H9 (cell line): ENCODE measurements around the gene DSE. TPM values are rescaled to one million over a fixed set of nuclear protein-coding genes. Genes with fewer than 3 reads are reported as not detected.

Experiments used
- DNase-seq: peaks from one replicate; pipeline ENCODE4 v3.0.0-alpha.2; 2017
- H2AFZ ChIP-seq: one replicate; pipeline ENCODE4 v1.6.1; 2013; ENCODE audit warnings: mild to moderate bottlenecking, low read length, control low read depth, moderate library complexity
- H2AK5ac ChIP-seq: 2 replicates; pipeline ENCODE4 v1.6.1; 2013; ENCODE audit warnings: low read length, control low read depth, mixed read lengths; ENCODE audit not compliant: insufficient read length
- H2BK120ac ChIP-seq: one replicate; pipeline ENCODE4 v1.6.1; 2013; ENCODE audit warnings: low read depth, mild to moderate bottlenecking, low read length, control low read depth, inconsistent platforms; ENCODE audit not compliant: poor library complexity, severe bottlenecking
- H2BK12ac ChIP-seq: 2 replicates; pipeline ENCODE4 v1.6.1; 2013; ENCODE audit warnings: low read length, control low read depth, mixed read lengths, low read depth; ENCODE audit not compliant: insufficient read length
- H2BK15ac ChIP-seq: 2 replicates; pipeline ENCODE4 v1.6.1; 2013; ENCODE audit warnings: low read depth, low read length, control low read depth
- H2BK20ac ChIP-seq: one replicate; pipeline ENCODE4 v1.6.1; 2013; ENCODE audit warnings: low read depth, mild to moderate bottlenecking, low read length, control low read depth, inconsistent platforms; ENCODE audit not compliant: poor library complexity, severe bottlenecking
- H2BK5ac ChIP-seq: 2 replicates; pipeline ENCODE4 v1.6.1; 2013; ENCODE audit warnings: low read length, control low read depth, mixed read lengths; ENCODE audit not compliant: insufficient read length
- H3K14ac ChIP-seq: 2 replicates; pipeline ENCODE4 v1.6.1; 2013; ENCODE audit warnings: low read length, control low read depth; ENCODE audit not compliant: insufficient read depth
- H3K18ac ChIP-seq: 2 replicates; pipeline ENCODE4 v1.6.1; 2013; ENCODE audit warnings: low read depth, mild to moderate bottlenecking, mixed read lengths, low read length, control low read depth; ENCODE audit not compliant: insufficient read length
- H3K23ac ChIP-seq: 2 replicates; pipeline ENCODE4 v1.6.1; 2013; ENCODE audit warnings: low read length, control low read depth, mixed read lengths, low read depth; ENCODE audit not compliant: insufficient read length
- H3K23me2 ChIP-seq: 2 replicates; pipeline ENCODE4 v1.6.1; 2013; ENCODE audit warnings: low read depth, mild to moderate bottlenecking, mixed read lengths, low read length, control low read depth; ENCODE audit not compliant: insufficient read length, poor library complexity, severe bottlenecking
- H3K27ac ChIP-seq: 2 replicates; pipeline ENCODE4 v1.5.1; 2013; ENCODE audit warnings: low read length, control low read depth, mixed read lengths, low read depth; ENCODE audit not compliant: insufficient read length
- H3K27me3 ChIP-seq: 2 replicates; pipeline ENCODE4 v1.6.1; 2013; ENCODE audit warnings: low read length, control low read depth, inconsistent platforms; ENCODE audit not compliant: insufficient read depth
- H3K4ac ChIP-seq: 2 replicates; pipeline ENCODE4 v1.6.1; 2013; ENCODE audit warnings: low read depth, mild to moderate bottlenecking, control low read depth, inconsistent platforms, low read length, moderate library complexity
- H3K4me1 ChIP-seq: 2 replicates; pipeline ENCODE4 v1.6.1; 2013; ENCODE audit warnings: low read length, control low read depth, inconsistent platforms; ENCODE audit not compliant: insufficient read depth
- H3K4me2 ChIP-seq: 2 replicates; pipeline ENCODE4 v1.6.1; 2013; ENCODE audit warnings: low read length, control low read depth, mixed read lengths; ENCODE audit not compliant: insufficient read length, insufficient read depth
- H3K56ac ChIP-seq: 2 replicates; pipeline ENCODE4 v1.6.1; 2013; ENCODE audit warnings: low read depth, mild to moderate bottlenecking, mixed read lengths, low read length, control low read depth; ENCODE audit not compliant: insufficient read length
- H3K79me1 ChIP-seq: 2 replicates; pipeline ENCODE4 v1.6.1; 2013; ENCODE audit warnings: low read depth, mild to moderate bottlenecking, moderate library complexity, low read length, control low read depth, inconsistent platforms; ENCODE audit not compliant: insufficient read depth, poor library complexity, severe bottlenecking
- H3K79me2 ChIP-seq: 2 replicates; pipeline ENCODE4 v1.6.1; 2013; ENCODE audit warnings: low read length, control low read depth, inconsistent platforms; ENCODE audit not compliant: insufficient read depth
- H3K9ac ChIP-seq: 2 replicates; pipeline ENCODE4 v1.6.1; 2013; ENCODE audit warnings: low read length, control low read depth, mixed read lengths; ENCODE audit not compliant: insufficient read length; ENCODE audit errors: extremely low read depth
- H3K9me3 ChIP-seq: one replicate; pipeline ENCODE4 v1.6.1; 2013; ENCODE audit warnings: low read depth, low read length, inconsistent platforms; ENCODE audit not compliant: control insufficient read depth
- H3T11ph ChIP-seq: one replicate; pipeline ENCODE4 v1.6.1; 2013; ENCODE audit warnings: mild to moderate bottlenecking, low read length, control low read depth, inconsistent platforms
- H4K20me1 ChIP-seq: one replicate; pipeline ENCODE4 v1.6.1; 2013; ENCODE audit not compliant: control insufficient read depth, insufficient read length, insufficient read depth
- H4K5ac ChIP-seq: 2 replicates; pipeline ENCODE4 v1.6.1; 2013; ENCODE audit warnings: low read depth, mild to moderate bottlenecking, mixed read lengths, low read length, control low read depth; ENCODE audit not compliant: insufficient read length
- H4K8ac ChIP-seq: replicated peaks from 2 replicates; pipeline ENCODE4 v1.6.1; 2013; ENCODE audit warnings: low read length, control low read depth, mixed read lengths, low read depth; ENCODE audit not compliant: insufficient read length
- H4K91ac ChIP-seq: 2 replicates; pipeline ENCODE4 v1.6.1; 2013; ENCODE audit warnings: low read depth, mild to moderate bottlenecking, moderate library complexity, mixed read lengths, low read length, control low read depth; ENCODE audit not compliant: insufficient read length
- H3K27ac Mint-ChIP-seq, 3 experiments: 2 replicates in 2 of 3; 3 replicates in 1 of 3; pipeline ENCODE4 v1.8.0; 2020 to 2021; ENCODE audit warnings: mixed read lengths in 3 of 3, mild to moderate bottlenecking in 1 of 3, moderate library complexity in 1 of 3
- H3K27me3 Mint-ChIP-seq: 2 replicates; pipeline ENCODE4 v1.8.0; 2021; ENCODE audit warnings: low read depth, mild to moderate bottlenecking, moderate library complexity, mixed read lengths
- H3K36me3 Mint-ChIP-seq, 3 experiments: 2 replicates in 2 of 3; 3 replicates in 1 of 3; pipeline ENCODE4 v1.8.0; 2020 to 2021; ENCODE audit warnings: low read depth in 3 of 3, mixed read lengths in 3 of 3; ENCODE audit not compliant: insufficient read depth in 1 of 3
- H3K4me1 Mint-ChIP-seq, 2 experiments: 2 replicates each; pipeline ENCODE4 v1.8.0; 2020; ENCODE audit warnings: mixed read lengths in 2 of 2
- H3K4me3 Mint-ChIP-seq, 2 experiments: 2 replicates in 1 of 2; 3 replicates in 1 of 2; pipeline ENCODE4 v1.8.0; 2020 to 2021; ENCODE audit warnings: mild to moderate bottlenecking in 2 of 2, mixed read lengths in 2 of 2, moderate library complexity in 1 of 2
- H3K9me3 Mint-ChIP-seq, 2 experiments: 2 replicates in 1 of 2; 3 replicates in 1 of 2; pipeline ENCODE4 v1.8.0; 2020; ENCODE audit warnings: mild to moderate bottlenecking in 2 of 2, mixed read lengths in 2 of 2, moderate library complexity in 1 of 2
- WGBS: extraction: QIAGEN DNeasy Blood & Tissue Kit; methylation state at CpG from one replicate; pipeline ENCODE4 v1.1.7; 2013; ENCODE audit warnings: missing lambda C conversion rate, low lambda C conversion rate, mixed read lengths; ENCODE audit not compliant: insufficient read length; ENCODE audit errors: extremely low coverage; 5-methylcytosine and 5-hydroxymethylcytosine counted together
- total RNA-seq: library from RNA; stranded (reverse); gene quantifications from 2 replicates; pipeline ENCODE4 v1.2.1, GENCODE V29; 2021
- TF ChIP-seq, protein P1 (sequence below): fragments of 200-600 bp; sonication (generic); conservative IDR thresholded peaks from 3 replicates; pipeline ENCODE4 v1.8.0; 2021; ENCODE audit warnings: antibody characterized with exemption, mild to moderate bottlenecking

Gene DSE
- total RNA-seq, 1 experiment from 2014 or later = 45.6 TPM

- Histone ChIP-seq H3K23ac (no peak overlapping the region), H3K4me1 (peaks cover 3% of the 10 kb centered on the region; the same call in 1 of the 2 replicates), H3K4ac (no peak overlapping the region), H3K27me3 (no peaks in the 10 kb centered on the region), H3K18ac (no peak overlapping the region), H2BK20ac (no peak overlapping the region), H3K14ac (no peak overlapping the region), H3K79me2 (no peaks in the 10 kb centered on the region), H3K79me1 (no peaks in the 10 kb centered on the region), H3K4me2 (no peak overlapping the region), H2BK12ac (no peak overlapping the region), H3T11ph (no peak overlapping the region), H2AK5ac (no peak overlapping the region), H2BK5ac (no peak overlapping the region), H3K9ac (no peak overlapping the region), H4K20me1 (no peaks in the 10 kb centered on the region), H2BK15ac (no peak overlapping the region), H3K9me3 (no peaks in the 10 kb centered on the region), H2BK120ac (no peak overlapping the region), H3K23me2 (no peaks in the 10 kb centered on the region), H4K8ac (no peak overlapping the region), H4K91ac (no peak overlapping the region), H4K5ac (no peak overlapping the region), H3K56ac (no peak overlapping the region), H2AFZ (no peak overlapping the region), H3K27ac (no peak overlapping the region)
- H3K4me1 Mint-ChIP-seq = peaks cover 20 to 30% of the 10 kb centered on the region in 2 experiments
- no peaks in the 10 kb centered on the region for H3K9me3 Mint-ChIP-seq
- no CpG with 5 or more reads among the region's 4 CpGs for WGBS
- TF ChIP-seq, protein P1, sequence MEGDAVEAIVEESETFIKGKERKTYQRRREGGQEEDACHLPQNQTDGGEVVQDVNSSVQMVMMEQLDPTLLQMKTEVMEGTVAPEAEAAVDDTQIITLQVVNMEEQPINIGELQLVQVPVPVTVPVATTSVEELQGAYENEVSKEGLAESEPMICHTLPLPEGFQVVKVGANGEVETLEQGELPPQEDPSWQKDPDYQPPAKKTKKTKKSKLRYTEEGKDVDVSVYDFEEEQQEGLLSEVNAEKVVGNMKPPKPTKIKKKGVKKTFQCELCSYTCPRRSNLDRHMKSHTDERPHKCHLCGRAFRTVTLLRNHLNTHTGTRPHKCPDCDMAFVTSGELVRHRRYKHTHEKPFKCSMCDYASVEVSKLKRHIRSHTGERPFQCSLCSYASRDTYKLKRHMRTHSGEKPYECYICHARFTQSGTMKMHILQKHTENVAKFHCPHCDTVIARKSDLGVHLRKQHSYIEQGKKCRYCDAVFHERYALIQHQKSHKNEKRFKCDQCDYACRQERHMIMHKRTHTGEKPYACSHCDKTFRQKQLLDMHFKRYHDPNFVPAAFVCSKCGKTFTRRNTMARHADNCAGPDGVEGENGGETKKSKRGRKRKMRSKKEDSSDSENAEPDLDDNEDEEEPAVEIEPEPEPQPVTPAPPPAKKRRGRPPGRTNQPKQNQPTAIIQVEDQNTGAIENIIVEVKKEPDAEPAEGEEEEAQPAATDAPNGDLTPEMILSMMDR = peak; percentile 23; the same call in 1 of the 3 replicates
- peak overlapping the region in 1 of 3 experiments; percentile 32; a peak in 3 of 7 replicates for H3K27ac Mint-ChIP-seq
- peak overlapping the region in 1 of 2 experiments; percentile 7; a peak in 1 of 5 replicates for H3K4me3 Mint-ChIP-seq
- no peaks in the 10 kb centered on the region for H3K27me3 Mint-ChIP-seq
- DNase-seq = no peak
- H3K36me3 Mint-ChIP-seq = peaks cover 37 to 42% (median 38%) of the 10 kb centered on the region in 3 experiments
Observed at GRCh38 chr6:116430860-116431259, 60.1 kb downstream of the DSE start.
